GM19099 (cell line): ENCODE measurements around the gene PRH2.

Source experiments
- POLR2A ChIP-seq: IDR thresholded peaks from 3 replicates; pipeline ENCODE4 v1.6.1; 2011; ENCODE audit warnings: low read depth; ENCODE audit not compliant: insufficient read length; ENCODE audit errors: extremely low read depth

Gene PRH2

GRCh38 chr12:10928746-10929286, at the start of gene PRH2:
Gene PRH2, plus strand, starts transcription at chr12:10929236. Its CDS starts 38 bp downstream, at chr12:10929274.
- no peak for TF ChIP-seq POLR2A

GRCh38 chr12:10884086-10884725, 44.8 kb upstream of the PRH2 start, which contains the start of gene PRH1:
Gene PRH1, minus strand, starts transcription at chr12:10884255. Its CDS starts 38 bp downstream, at chr12:10884217.
- no peak for TF ChIP-seq POLR2A

- TF ChIP-seq POLR2A, result no peak
These were observed 39.8 kb upstream of the PRH2 start for GRCh38 chr12:10889226-10889625.

GRCh38 chr12:10891937-10892336, 37.1 kb upstream of the PRH2 start:
- TF ChIP-seq POLR2A, result no peak

GRCh38 chr12:10896854-10897253, 32.2 kb upstream of the PRH2 start:
- TF ChIP-seq POLR2A, result no peak

- no peak for TF ChIP-seq POLR2A
These were observed 28.5 kb upstream of the PRH2 start for GRCh38 chr12:10900530-10900929.

- TF ChIP-seq POLR2A, result no peak
These were observed 28.1 kb upstream of the PRH2 start for GRCh38 chr12:10900972-10901371.

- no peak for TF ChIP-seq POLR2A
These were observed 27.6 kb upstream of the PRH2 start for GRCh38 chr12:10901427-10901826.

GRCh38 chr12:10904686-10905085, 24.4 kb upstream of the PRH2 start:
- no peak for TF ChIP-seq POLR2A

- TF ChIP-seq POLR2A, result no peak
These were observed 19.6 kb upstream of the PRH2 start, which contains the start of gene TAS2R13 for GRCh38 chr12:10909462-10909861. Gene TAS2R13, minus strand, starts transcription at chr12:10909562. Its CDS starts 264 bp downstream, at chr12:10909298.

- TF ChIP-seq POLR2A, result no peak
These were observed 18.7 kb upstream of the PRH2 start for GRCh38 chr12:10910380-10910779.

GRCh38 chr12:10919809-10920208, 9.2 kb upstream of the PRH2 start:
- TF ChIP-seq POLR2A, result no peak

- no peak for TF ChIP-seq POLR2A
These were observed 2.8 kb upstream of the PRH2 start for GRCh38 chr12:10926269-10926668.

- TF ChIP-seq POLR2A, result no peak
These were observed 7.5 kb downstream of the PRH2 start for GRCh38 chr12:10936506-10936905.

- no peak for TF ChIP-seq POLR2A
These were observed 10.1 kb downstream of the PRH2 start, which contains the start of gene TAS2R14 for GRCh38 chr12:10939163-10939562. Gene TAS2R14, minus strand, starts transcription at chr12:10939263. Its CDS starts 56 bp downstream, at chr12:10939207.

- TF ChIP-seq POLR2A, result no peak
These were observed 11.4 kb downstream of the PRH2 start for GRCh38 chr12:10940389-10940788.
